Endothelial cell of umbilical vein (primary cell): ENCODE measurements around the gene STYXL1. TPM values are rescaled to one million over a fixed set of nuclear protein-coding genes. Genes with fewer than 3 reads are reported as not detected.

ENCODE experiments used
- BruUV-seq: library from RNA; stranded (reverse); fragments of 400-500 nt; replicated peaks from 2 replicates; lab custom pipeline; 2021; lab: Mats Ljungman, UMichigan
- CTCF ChIA-PET: fragments of 300-600, 350-600 bp; sonication (Branson Sonifier 250); formaldehyde crosslinking; loops from one replicate; lab custom pipeline; 2021; ENCODE audit warnings: antibody characterized with exemption, inconsistent platforms; lab: Charles Lee
- POLR2A ChIA-PET: fragments of 300-600, 350-600 bp; sonication (Branson Sonifier 250); formaldehyde crosslinking; loops from one replicate; lab custom pipeline; 2021; ENCODE audit warnings: antibody characterized with exemption, inconsistent platforms; lab: Charles Lee
- DNase-seq: peaks from one replicate; pipeline ENCODE4 v3.0.0-alpha.2; 2011; ENCODE audit warnings: low read depth, low spot score
- FAIRE-seq: peaks from 2 replicates; lab custom pipeline; 2011; peaks lifted over from hg19 to GRCh38; lab: Jason Lieb, UNC
- H2AFZ ChIP-seq: 2 replicates; pipeline ENCODE4 v1.6.0; 2012; ENCODE audit warnings: low read depth, low read length, control low read depth, inconsistent platforms
- H3K27ac ChIP-seq: 2 replicates; pipeline ENCODE4 v1.5.1; 2011; ENCODE audit warnings: low read depth, mild to moderate bottlenecking, control low read depth, low read length, moderate library complexity; ENCODE audit not compliant: insufficient read depth
- H3K27me3 ChIP-seq, 2 experiments: 2 replicates each; pipeline versions ENCODE4 v1.6.0 to v1.6.1; 2011; ENCODE audit warnings: low read length in 2 of 2, mixed read lengths in 1 of 2; ENCODE audit not compliant: control insufficient read depth in 2 of 2, insufficient read depth in 2 of 2
- H3K36me3 ChIP-seq, 2 experiments: 2 replicates in 1 of 2; 3 replicates in 1 of 2; pipeline ENCODE4 v1.5.1; 2011; ENCODE audit warnings: low read length in 2 of 2, mild to moderate bottlenecking in 1 of 2, moderate library complexity in 1 of 2; ENCODE audit not compliant: control insufficient read depth in 2 of 2, insufficient read depth in 2 of 2; ENCODE audit errors: extremely low read depth in 1 of 2
- H3K4me1 ChIP-seq: 3 replicates; pipeline ENCODE4 v1.5.1; 2011; ENCODE audit warnings: mild to moderate bottlenecking, low read length; ENCODE audit not compliant: control insufficient read depth, insufficient read depth; ENCODE audit errors: extremely low read depth
- H3K4me2 ChIP-seq: 2 replicates; pipeline ENCODE4 v1.6.1; 2011; ENCODE audit warnings: low read length, control low read depth, mixed read lengths; ENCODE audit not compliant: insufficient read depth
- H3K4me3 ChIP-seq, 3 experiments: fragments of 200-600 bp in 1 of 3; sonication (generic), shearing (Covaris generic) in 1 of 3; replicated peaks in 1 of 3; 2 replicates each; pipeline ENCODE4 v1.5.1; 2011 to 2016; ENCODE audit warnings: control low read depth in 3 of 3, low read length in 3 of 3, mild to moderate bottlenecking in 2 of 3, inconsistent platforms in 1 of 3, low read depth in 1 of 3, moderate library complexity in 1 of 3; ENCODE audit not compliant: insufficient read depth in 1 of 3
- H3K79me2 ChIP-seq: 2 replicates; pipeline ENCODE4 v1.6.0; 2012; ENCODE audit warnings: low read length, inconsistent platforms; ENCODE audit not compliant: control insufficient read depth, insufficient read depth
- H3K9ac ChIP-seq: replicated peaks from 2 replicates; pipeline ENCODE3; 2011; ENCODE audit warnings: low read length, control low read depth; ENCODE audit not compliant: insufficient read depth; ENCODE audit errors: extremely low read depth
- H3K9me1 ChIP-seq: replicated peaks from 3 replicates; pipeline ENCODE4 v1.6.0; 2011; ENCODE audit warnings: mild to moderate bottlenecking, low read length; ENCODE audit not compliant: control insufficient read depth, insufficient read depth; ENCODE audit errors: extremely low read depth
- H3K9me3 ChIP-seq: replicated peaks from 2 replicates; pipeline ENCODE4 v1.5.1; 2012; ENCODE audit warnings: low read length, inconsistent platforms; ENCODE audit not compliant: control insufficient read depth, insufficient read depth
- H4K20me1 ChIP-seq: replicated peaks from 2 replicates; pipeline ENCODE3; 2011; ENCODE audit warnings: mild to moderate bottlenecking, low read length; ENCODE audit not compliant: control insufficient read depth, insufficient read depth; ENCODE audit errors: extremely low read depth
- EZH2 ChIP-seq: IDR thresholded peaks from 2 replicates; pipeline ENCODE4 v1.6.1; 2012; ENCODE audit warnings: borderline replicate concordance, low read depth, mild to moderate bottlenecking, moderate library complexity, low read length, inconsistent platforms; ENCODE audit not compliant: severe bottlenecking
- FOS ChIP-seq: IDR thresholded peaks from 2 replicates; pipeline ENCODE4 v1.6.1; 2011; ENCODE audit warnings: mild to moderate bottlenecking, low read length, moderate library complexity, borderline replicate concordance; ENCODE audit not compliant: insufficient read depth
- GATA2 ChIP-seq: IDR thresholded peaks from 2 replicates; pipeline ENCODE4 v1.7.0; 2011; ENCODE audit warnings: low read depth, mild to moderate bottlenecking, moderate library complexity, mixed read lengths, low read length; ENCODE audit not compliant: insufficient read length, insufficient read depth
- JUN ChIP-seq: IDR thresholded peaks from 2 replicates; pipeline ENCODE4 v1.6.1; 2011; ENCODE audit warnings: borderline replicate concordance, low read depth; ENCODE audit not compliant: insufficient read length, insufficient read depth
- POLR2A ChIP-seq: IDR thresholded peaks from 2 replicates; pipeline ENCODE4 v1.6.1; 2012; ENCODE audit warnings: low read depth, mild to moderate bottlenecking, control low read depth, low read length
- POLR2AphosphoS5 ChIP-seq: IDR thresholded peaks from 2 replicates; pipeline ENCODE4 v1.6.1; 2012; ENCODE audit warnings: low read depth, mild to moderate bottlenecking, control low read depth, low read length, moderate library complexity; ENCODE audit not compliant: insufficient read depth
- dilution Hi-C: fragments of 300-500 bp; cut with MboI; formaldehyde crosslinking; loops from one replicate; pipeline ENCODE4 v1.15.0; 2019; ENCODE audit warnings: low sequenced_read_pairs; ENCODE audit not compliant: extremely low pct_ligation_motif_present
- intact Hi-C: fragments of 100-400 bp; cut with micrococcal nuclease; formaldehyde crosslinking; loops from one replicate; pipeline ENCODE4 v1.10.0; 2022
- polyA plus RNA-seq, 4 experiments: library from polyadenylated mRNA; depleted of rRNA in 3 of 4; stranded (reverse) in 3 of 4; unstranded in 1 of 4; fragments of >200 nt; gene quantifications; 2 replicates each; pipeline versions ENCODE4 v1.2.1 to v1.2.3, GENCODE V29; 2011 to 2012; ENCODE audit warnings: missing spikeins in 1 of 4
- total RNA-seq: library from RNA; stranded (reverse); gene quantifications from 2 replicates; pipeline ENCODE4 v1.2.3, GENCODE V29; 2021
- TF ChIP-seq, protein P1 (sequence below): IDR thresholded peaks from 2 replicates; pipeline ENCODE4 v1.6.1; 2011; ENCODE audit not compliant: insufficient read depth, insufficient read length
- TF ChIP-seq, protein P2 (sequence below), 2 donors: IDR thresholded peaks; 1 replicate in 1 of 2; 2 replicates in 1 of 2; pipeline ENCODE4 v1.5.1; 2011; ENCODE audit warnings: low read length in 2 of 2, mild to moderate bottlenecking in 2 of 2, moderate library complexity in 2 of 2, control low read depth in 1 of 2, inconsistent platforms in 1 of 2, low read depth in 1 of 2; ENCODE audit not compliant: insufficient read depth in 1 of 2; ENCODE audit errors: extremely low read depth in 1 of 2

Gene STYXL1
- total and polyA plus RNA-seq, 2 donors (not counting 3 experiments of a cell fraction or from before 2014, with no cell fraction given) = 23.0 to 67.6 TPM

DNA sequence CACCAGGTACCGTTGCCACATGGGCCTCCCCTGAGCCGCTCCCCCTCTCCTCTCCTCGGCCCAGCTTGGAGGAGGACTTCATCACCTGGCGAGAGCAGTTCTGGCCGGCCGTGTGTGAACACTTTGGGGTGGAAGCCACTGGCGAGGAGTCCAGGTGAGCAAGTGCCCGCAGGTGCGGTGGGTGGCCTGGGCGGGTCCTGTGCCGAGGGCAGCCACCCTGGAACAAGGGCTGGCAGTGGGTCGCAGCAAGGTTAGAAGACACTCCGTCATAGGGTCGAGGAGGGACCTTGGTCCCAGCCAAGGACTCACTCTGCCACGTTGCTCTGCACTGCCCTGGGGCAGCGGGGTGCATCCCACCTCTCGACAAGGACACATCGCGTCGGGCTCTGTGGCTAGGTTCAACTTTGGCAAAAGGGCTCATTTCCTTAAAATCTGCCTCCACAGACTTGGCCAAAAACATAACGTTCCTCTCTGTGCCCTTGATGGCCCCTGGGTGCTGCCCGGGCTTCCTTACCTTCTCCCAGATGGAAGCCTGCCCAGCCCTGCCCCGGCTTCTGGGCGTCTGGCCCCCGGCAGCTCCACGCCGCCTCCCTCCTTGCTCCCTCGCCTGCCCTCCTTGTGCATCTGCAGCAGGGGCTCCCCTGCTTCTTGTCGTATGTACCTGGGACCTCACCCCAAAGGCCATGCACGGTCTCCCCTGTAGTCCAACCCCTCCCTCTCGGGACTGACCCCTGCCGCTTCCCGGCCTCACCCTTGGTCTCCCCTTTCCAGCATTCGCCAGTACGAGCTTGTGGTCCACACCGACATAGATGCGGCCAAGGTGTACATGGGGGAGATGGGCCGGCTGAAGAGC is 66.1 kb downstream of the STYXL1 start:
- no peaks in the 10 kb centered on the region for H3K79me2 ChIP-seq
- intact Hi-C loops = no loop called here
- H3K9me1 ChIP-seq = no peaks in the 10 kb centered on the region
- H3K9me3 ChIP-seq = no peaks in the 10 kb centered on the region
- TF ChIP-seq POLR2AphosphoS5 (no peak), POLR2A (no peak)
- TF ChIP-seq, protein P1, sequence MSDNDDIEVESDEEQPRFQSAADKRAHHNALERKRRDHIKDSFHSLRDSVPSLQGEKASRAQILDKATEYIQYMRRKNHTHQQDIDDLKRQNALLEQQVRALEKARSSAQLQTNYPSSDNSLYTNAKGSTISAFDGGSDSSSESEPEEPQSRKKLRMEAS = no peak
- no peak overlapping the region for H3K27ac ChIP-seq
- CTCF ChIA-PET = interaction anchor here (0.9 to 1.2 kb wide), 2 partner anchors 38 to 281 kb away, joined by 3 to 5 read pairs; no protein-coding TSS in a partner anchor
- H3K4me1 ChIP-seq = no peaks in the 10 kb centered on the region
- H3K36me3 ChIP-seq = peaks cover 9 to 48% of the 10 kb centered on the region in 2 experiments
- H4K20me1 ChIP-seq = no peaks in the 10 kb centered on the region
- POLR2A ChIA-PET = no interaction called here
- dilution Hi-C loops = no loop called here
- H3K4me2 ChIP-seq = no peak overlapping the region
- H3K27me3 ChIP-seq = no peaks in the 10 kb centered on the region
- DNase-seq (no peak), FAIRE-seq (no peak)
- no TSS peak for BruUV-seq
- no peak overlapping the region for H3K4me3 ChIP-seq
- H3K9ac ChIP-seq = no peak overlapping the region
- H2AFZ ChIP-seq = no peak overlapping the region

DNA sequence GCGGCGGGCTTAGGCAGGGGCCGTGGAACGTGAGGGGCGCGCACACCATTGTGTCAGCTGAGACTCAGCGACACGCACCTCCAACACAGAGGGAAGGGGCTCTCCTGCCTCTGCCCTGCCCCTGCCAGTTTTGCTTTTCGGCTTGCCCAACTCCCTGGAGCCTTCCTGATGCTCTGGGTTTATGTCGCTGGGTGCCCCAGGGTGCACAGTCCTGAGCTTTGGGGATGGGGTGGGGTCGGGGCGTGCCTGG is 66.7 kb downstream of the STYXL1 start:
- Histone ChIP-seq H3K36me3 (peaks cover 9 to 43% of the 10 kb centered on the region in 2 experiments), H3K79me2 (no peaks in the 10 kb centered on the region), H3K4me2 (no peak overlapping the region), H2AFZ (no peak overlapping the region), H3K27ac (no peak overlapping the region), H3K9me1 (no peaks in the 10 kb centered on the region), H3K27me3 (no peaks in the 10 kb centered on the region), H3K9ac (no peak overlapping the region), H3K9me3 (no peaks in the 10 kb centered on the region), H4K20me1 (no peaks in the 10 kb centered on the region), H3K4me3 (no peak overlapping the region), H3K4me1 (no peaks in the 10 kb centered on the region)
- DNase-seq = no peak
- dilution Hi-C loops (no loop called here), intact Hi-C loops (no loop called here)
- BruUV-seq = no TSS peak
- ChIA-PET POLR2A (no interaction called here), CTCF (no interaction called here)
- no peak for FAIRE-seq
- no peak for TF ChIP-seq JUN
- TF ChIP-seq, protein P2, sequence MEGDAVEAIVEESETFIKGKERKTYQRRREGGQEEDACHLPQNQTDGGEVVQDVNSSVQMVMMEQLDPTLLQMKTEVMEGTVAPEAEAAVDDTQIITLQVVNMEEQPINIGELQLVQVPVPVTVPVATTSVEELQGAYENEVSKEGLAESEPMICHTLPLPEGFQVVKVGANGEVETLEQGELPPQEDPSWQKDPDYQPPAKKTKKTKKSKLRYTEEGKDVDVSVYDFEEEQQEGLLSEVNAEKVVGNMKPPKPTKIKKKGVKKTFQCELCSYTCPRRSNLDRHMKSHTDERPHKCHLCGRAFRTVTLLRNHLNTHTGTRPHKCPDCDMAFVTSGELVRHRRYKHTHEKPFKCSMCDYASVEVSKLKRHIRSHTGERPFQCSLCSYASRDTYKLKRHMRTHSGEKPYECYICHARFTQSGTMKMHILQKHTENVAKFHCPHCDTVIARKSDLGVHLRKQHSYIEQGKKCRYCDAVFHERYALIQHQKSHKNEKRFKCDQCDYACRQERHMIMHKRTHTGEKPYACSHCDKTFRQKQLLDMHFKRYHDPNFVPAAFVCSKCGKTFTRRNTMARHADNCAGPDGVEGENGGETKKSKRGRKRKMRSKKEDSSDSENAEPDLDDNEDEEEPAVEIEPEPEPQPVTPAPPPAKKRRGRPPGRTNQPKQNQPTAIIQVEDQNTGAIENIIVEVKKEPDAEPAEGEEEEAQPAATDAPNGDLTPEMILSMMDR (IDR thresholded peaks at IDR 0.05; ENCODE audit: extremely low read depth in 1 of 2, insufficient read depth in 1 of 2, low read depth in 1 of 2, low read length in 2 of 2) = no peak
- TF ChIP-seq POLR2AphosphoS5 = no peak
- TF ChIP-seq GATA2 = no peak
- no peak for TF ChIP-seq FOS
- no peak for TF ChIP-seq POLR2A
- TF ChIP-seq EZH2 = no peak
- TF ChIP-seq, protein P1 = no peak
